SH-SY5Y (cell line): ENCODE results near the gene FAM161B.

Source experiments
- GATA2 ChIP-seq: IDR thresholded peaks from 2 replicates; pipeline ENCODE4 v1.6.1; 2011; ENCODE audit warnings: mild to moderate bottlenecking, low read depth, low read length
- GATA3 ChIP-seq: IDR thresholded peaks from 2 replicates; pipeline ENCODE4 v1.6.1; 2011; ENCODE audit warnings: low read depth, mild to moderate bottlenecking, low read length, moderate library complexity

FAM161B gene, protein sequence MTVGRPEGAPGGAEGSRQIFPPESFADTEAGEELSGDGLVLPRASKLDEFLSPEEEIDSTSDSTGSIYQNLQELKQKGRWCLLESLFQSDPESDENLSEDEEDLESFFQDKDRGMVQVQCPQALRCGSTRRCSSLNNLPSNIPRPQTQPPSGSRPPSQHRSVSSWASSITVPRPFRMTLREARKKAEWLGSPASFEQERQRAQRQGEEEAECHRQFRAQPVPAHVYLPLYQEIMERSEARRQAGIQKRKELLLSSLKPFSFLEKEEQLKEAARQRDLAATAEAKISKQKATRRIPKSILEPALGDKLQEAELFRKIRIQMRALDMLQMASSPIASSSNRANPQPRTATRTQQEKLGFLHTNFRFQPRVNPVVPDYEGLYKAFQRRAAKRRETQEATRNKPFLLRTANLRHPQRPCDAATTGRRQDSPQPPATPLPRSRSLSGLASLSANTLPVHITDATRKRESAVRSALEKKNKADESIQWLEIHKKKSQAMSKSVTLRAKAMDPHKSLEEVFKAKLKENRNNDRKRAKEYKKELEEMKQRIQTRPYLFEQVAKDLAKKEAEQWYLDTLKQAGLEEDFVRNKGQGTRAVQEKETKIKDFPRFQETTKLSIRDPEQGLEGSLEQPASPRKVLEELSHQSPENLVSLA

GRCh38 chr14:73949752-73950734 is at the start of gene FAM161B, which contains the start of gene COQ6:
FAM161B (minus strand) TSS chr14:73950094; CDS start chr14:73950026, 68 bp downstream.
COQ6 (plus strand) TSS chr14:73950302; CDS start chr14:73950333, 31 bp downstream.
- no peak for TF ChIP-seq GATA3
- no peak for TF ChIP-seq GATA2

GRCh38 chr14:73998726-73999125 is 48.8 kb upstream of the FAM161B start:
- TF ChIP-seq GATA3 (no peak), GATA2 (no peak)

DNA sequence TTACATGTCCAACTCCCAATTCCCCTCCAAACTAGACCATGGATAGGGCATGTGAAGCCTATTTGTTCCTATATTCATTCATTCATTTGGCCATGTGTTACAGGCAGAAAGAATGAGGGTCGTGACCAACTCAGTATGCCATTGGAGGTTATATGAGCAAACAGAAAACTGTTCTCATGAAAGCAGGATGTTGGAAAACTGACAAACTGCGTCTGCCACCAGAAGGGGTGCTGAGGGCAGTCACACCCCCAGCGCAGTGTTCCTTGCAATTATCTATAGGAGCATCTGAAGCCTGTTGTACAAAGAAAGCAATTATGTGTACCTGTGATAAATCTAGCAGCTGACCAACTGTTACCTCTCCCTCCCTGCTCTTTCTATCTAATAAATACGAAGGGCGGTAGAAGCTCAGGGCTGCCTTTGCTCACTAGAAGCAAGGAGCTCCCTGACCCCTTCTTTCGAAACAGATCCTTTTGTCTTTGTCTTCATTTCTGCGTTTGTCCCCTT is 48.1 kb upstream of the FAM161B start:
- no peak for TF ChIP-seq GATA2
- no peak for TF ChIP-seq GATA3

- TF ChIP-seq GATA2, result no peak
Measured at GRCh38 chr14:73997108-73997943, 47.4 kb upstream of the FAM161B start.

GRCh38 chr14:73996731-73997107 is 46.8 kb upstream of the FAM161B start:
- TF ChIP-seq GATA2, result no peak
- TF ChIP-seq GATA3, result no peak

GRCh38 chr14:73995977-73996378 is 46.1 kb upstream of the FAM161B start:
- TF ChIP-seq GATA3 (no peak), GATA2 (no peak)

GRCh38 chr14:73991092-73991491 is 41.2 kb upstream of the FAM161B start:
- TF ChIP-seq GATA3, result no peak

GRCh38 chr14:73988065-73988464 is 38.2 kb upstream of the FAM161B start:
- TF ChIP-seq GATA3 (no peak), GATA2 (no peak)

GRCh38 chr14:73977896-73978295 is 28.0 kb upstream of the FAM161B start:
- TF ChIP-seq GATA3 (no peak), GATA2 (no peak)

DNA sequence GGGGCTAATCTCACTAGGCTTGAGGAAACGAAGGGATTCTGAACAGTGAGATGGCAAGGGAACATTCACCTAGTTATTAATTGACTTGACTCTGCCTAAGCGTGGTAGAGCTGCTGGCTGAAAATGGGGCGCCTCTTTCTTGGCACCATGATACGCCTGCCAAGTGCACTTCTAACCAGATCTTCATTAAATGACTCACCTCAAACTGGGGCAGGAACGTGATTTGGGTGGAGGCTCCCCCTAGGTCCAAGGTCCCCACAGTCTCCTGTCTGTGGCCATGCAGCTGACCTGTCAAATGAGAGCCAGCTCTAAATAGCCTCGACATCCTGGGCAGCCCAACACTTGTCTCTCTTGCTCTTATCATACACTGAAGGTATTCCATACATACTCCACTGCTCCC is 26.2 kb upstream of the FAM161B start:
- TF ChIP-seq GATA3, result no peak
- no peak for TF ChIP-seq GATA2

DNA sequence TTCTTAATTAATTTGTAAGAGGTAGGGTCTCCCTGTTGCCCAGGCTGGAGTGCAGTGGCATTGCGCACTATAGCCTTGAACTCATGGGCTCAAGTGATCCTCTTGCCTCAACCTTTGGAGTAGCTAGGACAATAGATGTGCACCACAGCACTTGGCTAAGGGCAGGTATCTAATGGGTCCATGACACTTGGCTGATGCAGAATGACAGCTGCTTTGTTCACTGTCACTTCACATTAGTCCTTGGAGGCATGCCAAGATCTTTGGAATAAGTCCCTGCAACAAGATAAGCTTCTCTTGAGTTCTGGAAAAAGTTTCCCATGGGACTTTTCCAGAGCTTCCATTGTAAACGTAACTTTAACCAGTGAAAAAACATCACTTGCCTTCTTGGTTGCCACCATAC is 23.6 kb upstream of the FAM161B start:
- no peak for TF ChIP-seq GATA3
- no peak for TF ChIP-seq GATA2

DNA sequence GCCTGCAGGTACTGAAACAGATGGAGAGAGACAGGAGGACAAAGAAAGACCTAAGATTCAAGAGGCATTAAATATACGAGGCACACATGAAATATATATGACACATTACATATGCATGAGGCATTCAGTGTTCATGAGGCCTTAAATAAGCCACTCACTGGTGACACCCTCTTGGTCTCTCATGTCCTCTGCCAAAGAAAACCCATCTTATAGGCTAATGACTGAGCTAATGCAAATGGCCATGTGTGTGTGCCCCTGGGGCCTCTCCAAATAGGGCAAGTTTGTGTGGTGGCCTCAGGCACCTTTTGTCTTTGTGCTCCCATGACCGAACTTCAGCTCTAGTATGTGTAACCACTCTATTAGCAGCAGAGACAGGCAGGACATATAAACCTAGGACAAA is 19.0 kb upstream of the FAM161B start:
- TF ChIP-seq GATA2 (no peak), GATA3 (no peak)

- TF ChIP-seq GATA3 (no peak), GATA2 (no peak)
Measured at GRCh38 chr14:73965216-73965615, 15.3 kb upstream of the FAM161B start.

GRCh38 chr14:73961192-73961591 is 11.3 kb upstream of the FAM161B start:
- TF ChIP-seq GATA3 (no peak), GATA2 (no peak)

DNA sequence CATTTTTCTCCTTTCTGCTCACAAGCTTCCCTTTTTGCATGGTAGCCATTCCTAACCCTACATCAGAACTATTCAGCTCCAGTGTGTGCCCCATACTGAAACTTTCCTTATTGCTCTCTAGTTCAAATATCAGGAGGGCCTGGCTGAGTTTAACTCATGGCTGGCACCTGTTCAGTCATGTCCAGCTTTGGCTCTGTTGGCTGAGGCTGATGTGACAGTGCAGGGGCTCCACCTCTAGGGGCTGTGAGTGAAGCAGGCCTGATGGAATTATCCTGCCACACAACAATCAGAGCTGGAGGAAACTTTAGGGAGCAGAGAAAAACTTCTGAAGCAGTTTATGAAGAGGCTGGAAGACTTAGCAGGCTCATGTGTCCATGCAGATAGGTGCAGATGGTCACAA is 8.7 kb upstream of the FAM161B start:
- TF ChIP-seq GATA2, result no peak
